NCI-H1694 treated with DMSO at 0.1 percent for 48 hours (cell line): Measurements from ENCODE around the gene SLC44A1.
A peak's percentile ranks its signal among the peaks of the same experiment; 100 is the strongest.
"Not testable (repeated sequence)": the region's sequence is repeated elsewhere in the genome, so short reads cannot be mapped to it uniquely, and the experiment has no call there.

Experiments
- DNase-seq: peaks from one replicate; lab custom pipeline; 2025; lab: John Stamatoyannopoulos, UW

The SLC44A1 gene

DNA sequence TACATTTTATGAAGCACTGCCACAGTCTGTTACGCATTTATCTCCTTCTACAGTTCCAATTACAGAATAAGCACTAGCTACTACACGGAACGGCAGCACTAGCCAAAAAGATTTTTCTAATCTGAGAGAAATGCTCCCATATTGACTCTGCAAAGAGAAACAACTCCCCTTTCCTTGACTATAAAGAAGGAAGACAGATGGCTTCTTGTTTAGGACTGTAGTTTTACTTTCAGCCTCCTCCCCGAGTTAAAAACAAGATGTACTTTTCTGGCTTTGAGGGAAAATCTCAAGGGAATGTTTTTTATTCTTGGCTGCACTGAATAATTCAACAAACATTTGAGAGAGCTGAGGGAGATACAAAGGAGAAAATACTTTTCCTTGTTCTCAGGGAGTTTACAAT, 1.9 kb upstream of the SLC44A1 start:
- DNase-seq = no peak

DNA sequence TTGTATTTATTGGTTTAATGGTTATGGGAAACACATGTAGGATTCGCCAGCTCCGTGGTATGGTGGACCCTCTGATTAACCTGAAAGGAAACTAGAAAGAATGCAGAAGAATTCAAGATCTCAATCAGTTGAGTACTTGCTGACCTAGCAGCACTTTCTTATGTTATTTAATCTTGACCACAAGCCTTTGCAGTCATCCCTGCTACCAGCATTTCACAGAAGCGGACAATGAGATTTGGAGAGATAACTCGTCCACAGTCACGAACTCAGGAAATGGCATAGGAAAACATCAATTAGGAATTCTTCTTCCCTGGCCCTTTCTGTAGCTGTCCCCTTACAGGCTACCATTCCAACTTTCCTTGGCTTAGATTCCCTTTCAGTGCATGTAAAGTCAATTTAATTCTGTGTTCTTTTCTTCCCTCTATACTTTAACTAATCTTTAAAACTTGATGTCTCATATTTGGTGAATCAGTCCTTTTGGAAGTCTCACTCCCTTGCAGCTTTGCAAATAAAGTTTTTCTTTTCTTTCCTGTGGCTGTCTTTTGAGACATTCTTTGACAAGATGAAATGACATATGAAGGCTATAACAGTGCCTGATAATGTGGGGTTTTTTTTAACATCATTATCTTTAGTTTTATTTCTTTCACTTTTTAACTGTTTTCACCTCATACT, 1.3 kb upstream of the SLC44A1 start:
- DNase-seq = no peak

DNA sequence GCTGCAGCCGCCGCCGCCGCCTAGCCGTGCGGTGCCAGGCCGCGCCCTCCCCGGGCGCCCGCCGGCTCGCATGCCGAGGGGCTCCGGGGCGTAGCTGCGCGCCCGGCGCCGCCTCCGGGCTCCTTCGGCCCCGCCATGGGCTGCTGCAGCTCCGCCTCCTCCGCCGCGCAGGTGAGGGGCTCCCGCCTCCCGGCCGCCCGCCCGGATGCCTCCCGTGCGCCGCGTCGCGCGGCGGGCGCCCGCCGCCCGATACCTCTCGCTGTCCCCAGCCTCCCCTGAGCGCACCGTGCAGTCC, 230 bp downstream of the SLC44A1 start:
- no peak for DNase-seq

DNA sequence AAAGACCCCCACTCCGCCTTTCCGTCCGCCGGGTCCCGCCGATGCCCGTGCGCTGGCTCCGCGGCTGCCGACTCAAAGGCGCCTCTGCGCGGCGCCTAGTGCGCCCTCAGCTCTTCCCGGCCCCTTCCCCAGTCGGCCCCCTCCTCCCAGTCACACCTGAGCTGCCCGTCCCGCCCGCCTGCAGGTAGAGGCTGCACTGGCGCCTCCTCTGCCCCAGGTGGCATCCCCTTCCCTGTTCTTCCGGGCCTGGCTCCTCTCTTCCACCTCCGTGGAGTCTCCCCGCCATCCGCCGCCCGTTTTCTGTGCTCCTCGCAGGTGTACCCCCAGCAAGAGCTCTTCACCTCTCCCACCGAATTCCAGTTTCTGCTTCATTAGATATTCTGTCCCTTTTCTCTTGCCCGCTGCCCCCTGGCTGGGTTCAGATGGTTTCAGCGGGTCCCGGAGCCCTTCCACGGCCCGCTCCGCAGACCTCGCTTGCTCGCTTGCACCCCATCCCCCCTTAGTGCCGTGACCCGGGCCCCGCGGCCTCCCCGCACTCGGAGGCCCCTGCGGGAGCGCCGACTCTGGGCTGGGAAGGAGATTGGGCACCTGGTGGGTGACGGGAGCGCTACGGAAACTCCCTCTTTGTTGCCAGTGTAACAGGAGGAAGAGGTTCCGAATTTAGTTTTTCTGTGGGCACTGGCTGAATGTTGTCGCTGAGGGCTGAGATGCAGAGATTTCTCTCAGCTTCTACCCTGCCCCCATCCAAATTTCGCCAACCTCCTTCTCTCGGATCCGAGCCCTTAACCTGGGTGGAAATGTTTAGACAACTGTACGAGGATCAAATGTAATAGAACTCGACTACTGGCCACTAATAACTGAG, 809 bp downstream of the SLC44A1 start:
- peak; percentile 15 for DNase-seq

DNA sequence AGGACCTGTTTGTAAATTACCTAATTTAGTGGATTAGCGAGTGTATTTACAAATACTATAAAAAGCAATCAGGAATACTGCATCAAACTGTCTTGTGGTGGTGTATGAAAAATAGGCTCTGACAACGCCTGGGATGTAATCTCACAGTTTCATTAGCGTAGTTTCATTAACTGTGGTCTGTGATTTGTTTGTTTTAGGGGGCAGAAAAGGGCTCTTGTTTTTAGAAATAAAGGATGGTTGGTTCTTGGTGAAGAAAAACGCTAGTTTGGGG, 1.4 kb downstream of the SLC44A1 start:
- DNase-seq = no peak

DNA sequence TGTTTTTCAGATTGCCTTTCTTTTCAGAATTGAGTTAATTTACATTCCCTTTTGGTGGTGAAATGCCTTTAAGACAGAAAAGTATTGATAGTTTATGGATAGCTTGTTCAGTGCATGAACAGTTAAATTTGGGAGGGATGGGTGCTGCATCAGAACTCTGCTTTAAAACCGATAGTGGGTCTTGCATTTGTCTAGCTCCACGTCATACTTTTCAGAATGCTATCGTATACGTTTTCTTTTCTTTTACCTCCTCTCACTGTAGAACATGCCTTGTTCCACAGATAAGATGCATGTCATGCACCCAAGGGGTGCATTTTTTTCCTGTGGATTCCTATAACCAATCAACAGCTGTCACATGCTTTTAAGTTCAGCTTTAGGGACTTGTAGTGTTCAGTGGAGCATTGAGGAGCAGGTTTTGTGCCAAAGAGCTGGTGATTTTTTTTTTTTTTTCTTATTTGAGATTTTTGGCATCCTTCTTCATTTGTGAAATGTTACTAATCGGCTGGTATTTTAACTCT, 2.3 kb downstream of the SLC44A1 start:
- DNase-seq = no peak

DNA sequence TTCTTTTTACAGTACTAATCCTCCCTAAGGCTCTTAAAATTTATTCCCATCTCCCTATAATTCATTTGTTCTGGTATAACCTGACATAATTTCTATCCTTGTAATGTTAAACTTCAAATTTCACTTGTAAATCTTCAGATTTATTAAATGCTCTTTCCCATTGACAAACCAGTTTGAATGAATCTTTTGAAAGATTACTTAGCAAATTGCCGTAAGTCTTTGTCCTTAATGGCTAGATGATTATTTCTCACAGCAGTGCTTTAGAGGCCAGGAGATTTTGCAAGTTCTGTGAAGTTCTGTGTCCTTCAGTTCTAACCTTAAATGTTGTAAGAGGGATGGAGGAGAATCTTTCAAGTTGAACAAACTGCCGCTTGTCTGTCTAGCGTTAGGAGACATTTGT, 4.2 kb downstream of the SLC44A1 start:
- DNase-seq = no peak

DNA sequence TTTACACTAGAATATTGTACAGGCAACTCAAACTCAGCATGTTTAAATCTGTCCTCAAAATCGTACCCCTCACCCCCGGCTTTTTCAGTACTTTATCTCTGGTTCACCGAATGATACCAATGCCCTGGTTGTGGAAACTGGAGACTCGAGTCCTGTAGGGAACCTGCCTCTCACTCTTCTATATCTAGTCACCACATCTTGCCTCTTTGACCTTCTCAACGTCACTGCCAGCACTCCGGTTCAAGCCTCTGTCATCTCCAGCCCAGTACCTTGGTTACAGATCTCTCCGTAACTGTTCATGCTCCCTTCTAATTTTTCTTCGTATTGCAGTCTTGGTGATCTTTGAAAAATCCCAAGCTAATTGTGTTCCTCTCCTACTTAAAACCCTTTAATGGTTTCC, 6.7 kb downstream of the SLC44A1 start:
- DNase-seq = no peak

DNA sequence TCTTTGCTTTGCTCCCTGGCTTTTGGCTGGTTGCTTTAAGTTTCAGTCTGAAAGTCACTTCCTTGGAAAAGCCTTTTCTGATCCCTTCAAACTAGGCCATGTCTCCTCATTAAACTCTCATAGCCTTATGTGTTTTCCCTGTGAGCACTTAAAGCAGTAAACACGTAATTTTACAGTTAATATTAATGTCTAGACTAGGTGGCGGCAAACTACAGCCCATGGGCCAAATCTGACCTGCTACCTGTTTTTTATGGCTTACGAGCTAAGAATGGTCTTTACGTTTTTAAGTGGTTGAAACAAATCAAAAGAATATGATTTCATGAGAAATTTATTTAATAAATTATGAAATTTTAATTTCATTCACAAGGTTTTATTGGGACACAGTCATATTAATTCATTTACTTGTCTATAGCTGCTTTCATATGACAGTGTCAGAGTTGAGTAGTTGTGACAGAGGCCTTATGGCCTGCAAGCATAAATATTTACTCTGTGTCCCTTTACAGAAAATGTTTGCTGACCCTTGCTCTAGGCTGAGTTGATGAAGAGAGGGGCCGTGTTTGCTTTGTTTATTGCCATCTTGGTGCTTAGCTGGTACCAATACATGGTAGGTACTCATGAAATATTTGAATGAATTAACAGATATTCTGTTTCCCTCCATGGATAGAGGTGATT, 7.4 kb downstream of the SLC44A1 start:
- no peak for DNase-seq

DNA sequence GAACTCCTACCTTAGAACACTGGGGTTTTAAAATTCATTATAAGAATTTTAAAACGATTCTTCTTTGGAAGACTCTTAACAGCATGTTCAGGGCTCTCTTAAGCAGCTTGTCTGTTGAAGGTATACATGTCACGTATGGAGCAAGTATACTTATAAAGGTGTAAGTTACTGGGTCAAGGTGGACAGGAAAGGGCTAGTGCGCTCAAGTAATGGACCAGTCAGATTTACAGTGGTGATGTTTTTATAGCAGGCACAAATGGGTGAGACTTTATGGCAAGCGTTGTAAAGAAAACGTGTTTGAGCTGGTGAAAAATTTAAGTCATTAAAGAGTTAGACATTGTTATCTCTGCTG, 7.9 kb downstream of the SLC44A1 start:
- no peak for DNase-seq

DNA sequence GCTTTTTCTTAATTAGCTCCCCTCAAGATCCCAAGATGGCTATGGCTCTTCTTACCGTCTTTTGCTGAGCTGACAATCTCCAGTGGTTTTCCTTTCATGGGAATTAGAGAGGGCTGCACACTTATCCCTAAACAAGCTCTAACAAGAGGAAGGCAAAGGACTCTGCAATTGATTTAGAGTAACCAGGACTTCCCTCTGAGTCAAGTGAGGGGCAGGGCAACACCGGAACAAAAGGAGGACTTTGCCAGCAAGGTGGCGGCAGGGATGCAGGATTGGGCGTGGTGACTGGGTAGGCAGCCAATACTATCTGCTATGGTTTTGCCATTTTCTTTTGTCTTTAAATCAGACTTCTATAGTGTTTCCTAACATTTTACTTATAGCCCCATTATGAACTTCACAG, 9.8 kb downstream of the SLC44A1 start:
- DNase-seq = no peak

DNA sequence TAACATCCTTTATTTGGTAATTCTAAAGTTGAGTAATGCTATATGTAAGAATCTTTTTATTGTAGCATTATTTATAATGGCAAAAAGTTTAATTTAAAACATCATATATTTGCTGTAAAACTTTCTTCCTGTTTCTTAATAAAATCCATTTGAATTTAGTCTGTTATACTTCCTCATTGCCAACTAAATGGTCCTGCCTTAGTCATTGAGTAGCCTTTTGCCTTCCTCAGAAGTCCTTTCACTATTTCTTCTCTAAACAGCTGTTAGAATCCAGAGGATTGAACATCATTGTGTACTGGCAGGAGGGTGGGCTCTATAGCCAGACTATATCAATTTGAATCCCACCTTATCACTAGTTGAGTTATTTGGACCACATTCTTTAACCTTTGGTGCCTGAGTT, 11.0 kb downstream of the SLC44A1 start:
- DNase-seq = no peak

DNA sequence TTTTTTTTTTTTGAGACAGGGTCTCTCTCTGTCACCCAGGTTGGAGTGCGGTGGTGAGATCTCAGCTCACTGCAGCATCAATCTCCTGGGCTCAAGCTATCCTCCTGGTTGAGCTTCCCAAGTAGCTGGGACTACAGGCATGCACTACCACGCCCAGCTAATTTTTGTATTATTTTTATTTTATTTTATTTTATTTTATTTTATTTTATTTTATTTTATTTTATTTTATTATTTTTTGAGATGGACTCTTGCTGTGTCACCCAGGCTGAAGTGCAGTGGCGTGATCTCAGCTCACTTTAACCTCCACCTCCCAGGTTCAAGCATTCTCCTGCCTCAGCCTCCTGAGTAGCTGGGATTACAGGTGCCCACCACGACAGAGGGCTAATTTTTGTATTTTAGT, 12.1 kb downstream of the SLC44A1 start:
- DNase-seq = not testable (repeated sequence)

DNA sequence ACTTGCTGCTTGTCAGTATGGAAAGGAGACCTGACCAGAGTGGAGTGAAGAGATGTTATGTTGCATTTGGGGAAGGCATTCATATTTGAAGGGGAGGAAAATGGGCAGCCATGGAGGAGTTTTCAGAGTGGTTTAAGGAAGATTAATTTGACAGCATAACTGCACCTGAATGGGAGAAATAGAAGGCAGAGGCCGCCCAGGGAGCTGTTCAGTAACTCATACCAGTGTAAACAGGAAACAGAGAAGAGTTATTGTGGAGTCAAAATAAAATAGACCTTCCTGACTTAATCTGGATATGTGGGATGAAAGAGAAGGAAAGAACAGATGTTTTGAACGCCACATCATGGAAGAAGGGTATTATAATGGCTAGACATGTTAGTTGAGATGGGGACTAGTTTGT, 13.4 kb downstream of the SLC44A1 start:
- DNase-seq = no peak

DNA sequence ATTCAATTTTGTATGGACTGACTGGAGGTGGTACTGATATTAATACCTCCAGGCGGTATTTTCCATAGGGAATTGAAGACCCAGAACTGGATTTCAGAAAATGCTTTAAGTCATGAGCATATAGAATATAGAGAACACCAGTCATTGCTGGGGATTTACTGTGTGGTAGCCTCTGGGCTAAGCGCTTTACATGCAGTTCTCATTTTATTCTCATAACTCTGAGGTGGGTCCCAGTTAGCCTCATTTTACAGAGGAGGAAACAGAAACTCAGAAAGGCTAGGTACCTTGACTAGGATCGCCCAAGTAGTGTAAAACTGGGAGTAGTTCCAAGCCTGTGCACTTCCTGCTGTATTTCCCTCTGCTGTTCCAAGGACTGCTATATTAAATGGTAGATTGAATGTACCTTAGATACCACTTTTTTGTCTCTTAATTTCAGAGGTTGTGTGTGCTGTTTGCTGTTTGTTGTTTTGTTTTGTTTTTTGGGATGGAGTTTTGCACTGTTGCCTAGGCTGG, 13.8 kb downstream of the SLC44A1 start:
- DNase-seq = no peak

DNA sequence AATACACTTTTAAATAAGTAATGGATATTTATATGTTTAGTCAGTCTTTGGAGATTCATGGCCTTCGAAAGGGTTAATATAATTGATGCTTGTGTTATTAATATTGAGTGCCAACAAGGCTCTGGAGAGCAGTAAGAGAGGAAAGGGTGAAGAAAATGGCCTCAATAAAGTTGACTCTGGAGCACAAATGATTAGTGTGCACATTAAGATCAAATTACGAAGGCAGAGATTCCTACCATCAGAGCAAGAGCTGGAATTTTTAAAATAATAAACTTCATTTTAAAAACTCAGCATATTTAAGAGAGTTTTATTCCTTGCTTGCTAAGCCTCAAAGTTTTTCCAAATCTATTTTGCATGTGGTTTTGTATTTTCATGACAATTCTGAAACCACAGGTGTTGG, 14.8 kb downstream of the SLC44A1 start:
- no peak for DNase-seq

DNA sequence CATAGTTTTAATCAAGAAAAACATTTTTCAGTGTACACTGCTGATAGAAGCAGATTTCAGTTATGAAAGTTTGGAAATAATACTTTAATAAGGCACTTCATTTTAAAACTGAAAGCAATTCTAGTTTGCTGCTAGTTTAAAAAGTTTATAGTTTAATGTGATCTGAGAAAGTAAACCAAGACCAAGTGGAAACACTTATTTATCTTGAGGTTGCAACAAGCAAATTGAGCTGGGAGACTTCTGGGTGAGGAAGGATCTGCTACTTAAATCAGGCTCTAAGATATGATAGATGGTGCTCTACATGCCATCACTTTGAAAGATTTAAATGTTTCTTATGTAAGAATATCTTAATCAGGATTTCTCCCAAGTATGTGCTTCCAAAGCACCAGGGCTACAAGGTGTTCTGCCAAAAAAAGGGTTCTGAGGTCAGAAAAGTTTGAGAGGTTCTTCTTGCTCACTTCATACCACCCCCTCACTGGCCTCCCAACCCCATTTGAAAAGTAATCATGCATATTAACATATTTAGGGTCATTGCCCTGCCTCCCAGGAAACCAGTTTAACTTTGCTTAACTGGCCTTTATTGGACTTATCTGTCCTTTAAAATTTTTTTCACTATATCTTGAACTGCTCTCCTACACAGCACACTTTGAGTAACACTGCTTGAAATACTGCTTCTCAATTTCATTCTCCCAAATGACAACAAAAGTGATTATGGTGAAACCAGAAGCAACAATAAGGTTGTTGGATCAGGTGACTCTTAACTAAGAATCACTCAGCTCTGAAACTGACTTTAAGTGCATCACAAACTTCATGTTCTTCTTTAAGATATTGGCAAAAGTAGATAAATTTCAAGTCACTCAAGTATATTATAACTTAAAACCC, 15.5 kb downstream of the SLC44A1 start:
- no peak for DNase-seq

DNA sequence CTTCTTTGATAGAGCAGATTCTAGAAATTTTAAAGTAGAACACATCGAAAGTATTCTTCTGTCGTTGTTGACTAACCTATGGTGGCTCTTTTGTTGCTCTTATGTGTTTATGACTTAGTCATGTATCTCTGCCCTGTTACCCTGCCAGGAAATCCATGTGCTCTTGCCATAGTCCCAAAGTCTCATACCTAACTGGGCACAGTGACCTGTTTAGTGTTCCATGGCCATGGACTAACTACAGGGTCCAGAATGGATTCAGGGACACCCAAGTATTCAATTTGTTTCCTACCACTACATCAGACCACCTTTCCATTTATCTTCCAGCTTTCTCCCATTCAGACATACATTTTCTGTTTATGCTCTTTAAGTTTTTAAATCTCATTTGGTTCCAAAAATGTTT, 18.0 kb downstream of the SLC44A1 start:
- no peak for DNase-seq

DNA sequence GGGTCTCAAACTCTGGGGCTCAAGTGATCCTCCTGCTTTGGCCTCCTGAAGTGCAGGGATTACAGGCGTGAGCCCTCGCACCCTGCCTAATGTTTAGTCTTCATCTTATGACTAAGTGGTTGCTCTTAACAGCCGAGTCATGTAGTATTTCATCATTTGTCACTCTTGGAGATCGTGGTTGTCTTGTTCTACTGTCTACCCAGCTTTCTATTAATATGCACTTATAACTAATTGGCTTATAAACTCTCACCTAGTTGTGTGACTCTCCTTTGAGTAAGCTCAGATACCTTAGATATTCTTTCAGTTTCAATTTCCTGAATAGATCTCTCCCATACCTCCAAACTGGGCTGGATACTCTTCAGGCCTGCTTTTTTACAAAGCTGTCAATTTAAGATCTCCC, 19.9 kb downstream of the SLC44A1 start:
- no peak for DNase-seq

DNA sequence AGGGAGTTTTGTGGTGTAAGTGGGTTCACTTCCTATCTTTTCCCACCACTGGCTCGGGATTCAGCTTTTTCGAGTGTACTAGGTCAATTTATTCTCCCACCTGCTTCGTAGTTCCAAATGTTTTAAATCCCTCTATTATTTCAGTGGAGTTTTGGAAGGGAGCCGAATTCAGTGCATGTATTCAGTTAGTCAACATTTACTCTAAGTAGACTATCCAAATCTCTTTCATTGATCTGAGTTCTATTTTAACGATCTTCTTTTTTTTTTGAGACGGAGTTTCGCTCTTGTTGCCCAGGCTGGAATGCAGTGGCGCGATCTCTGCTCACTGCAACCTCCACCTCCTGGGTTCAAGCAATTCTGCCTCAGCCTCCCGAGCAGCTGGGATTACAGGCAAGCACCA, 23.8 kb downstream of the SLC44A1 start:
- not testable (repeated sequence) for DNase-seq

DNA sequence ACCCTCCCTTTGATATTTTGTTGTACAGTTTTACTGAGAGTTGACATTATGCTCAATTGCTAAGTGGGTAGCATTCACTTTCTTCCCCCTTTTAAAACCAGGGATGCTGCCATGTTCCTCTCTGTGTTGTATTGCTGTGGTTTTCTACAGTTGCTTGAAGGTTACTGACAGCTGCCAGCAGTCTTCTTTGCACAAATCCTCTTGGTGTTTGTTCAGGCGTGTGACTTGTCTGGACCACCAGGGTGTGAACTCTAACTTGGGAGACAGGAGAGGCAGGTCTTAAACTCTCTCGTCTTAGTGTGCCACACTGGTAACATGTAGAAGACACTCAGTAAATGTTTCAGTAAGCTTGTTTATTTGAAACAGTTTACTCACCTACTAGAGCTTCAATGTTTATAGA, 25.1 kb downstream of the SLC44A1 start:
- DNase-seq = no peak

DNA sequence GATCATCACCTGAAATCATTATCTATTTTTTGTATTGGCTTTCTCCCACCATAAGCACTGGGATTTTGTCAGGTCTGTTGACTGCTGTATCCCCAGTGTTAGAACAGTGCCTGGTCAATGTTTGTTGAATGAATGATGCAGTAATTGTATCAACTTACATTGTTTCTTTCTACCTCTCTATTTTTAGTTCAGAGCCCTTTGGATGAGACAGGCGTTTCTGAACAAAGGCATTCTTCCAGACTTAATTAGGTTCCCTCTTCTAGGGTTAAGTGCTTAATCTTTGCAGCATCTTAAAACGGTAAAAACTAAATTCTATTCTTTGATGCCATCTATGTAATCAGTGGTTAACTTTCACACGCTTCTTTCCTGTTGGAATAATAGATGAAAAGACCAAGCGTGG, 26.3 kb downstream of the SLC44A1 start:
- DNase-seq = no peak
